Gastroesophageal sphincter (tissue), 4 donors: Measurements from ENCODE around the gene HNRNPH2. TPM values are rescaled to one million over a fixed set of nuclear protein-coding genes. Genes with fewer than 3 reads are reported as not detected.

ENCODE experiments used
- ATAC-seq: fragments of 150-250 bp; one replicate; pipeline ENCODE4 v1.9.1; 2016; ENCODE audit warnings: mild to moderate bottlenecking, moderate library complexity
- H3K27ac ChIP-seq, 4 donors: fragments of 200-600 bp; sonication (generic) in 3 of 4; 1 replicate in 3 of 4; 2 replicates in 1 of 4; pipeline ENCODE4 v1.5.1; 2016 to 2019
- H3K27me3 ChIP-seq: fragments of 200-600 bp; sonication (generic); one replicate; pipeline ENCODE4 v1.5.1; 2019
- H3K36me3 ChIP-seq, 2 donors: fragments of 200-600 bp; sonication (generic); one replicate each; pipeline ENCODE4 v1.5.1; 2019; ENCODE audit warnings: control low read depth in 1 of 2
- H3K4me1 ChIP-seq, 3 donors: fragments of 200-600 bp; sonication (generic); 1 replicate in 2 of 3; 2 replicates in 1 of 3; pipeline ENCODE4 v1.5.1; 2016 to 2019; ENCODE audit warnings: control low read depth in 2 of 3
- H3K4me3 ChIP-seq, 2 donors: fragments of 200-600 bp; sonication (generic); one replicate each; pipeline ENCODE4 v1.5.1; 2019; ENCODE audit warnings: mild to moderate bottlenecking in 1 of 2, moderate library complexity in 1 of 2
- H3K9me3 ChIP-seq, 3 donors: fragments of 200-600 bp; sonication (generic); one replicate each; pipeline ENCODE4 v1.5.1; 2017 to 2019; ENCODE audit warnings: control low read depth in 2 of 3
- CTCF ChIP-seq, 4 experiments: fragments of 200-600 bp in 2 of 4; fragments of 450-650 bp in 2 of 4; sonication (generic) in 1 of 4; IDR thresholded peaks; one replicate each; pipeline ENCODE4 v1.5.1; 2017 to 2019; ENCODE audit warnings: antibody characterized with exemption in 4 of 4, mild to moderate bottlenecking in 2 of 4, moderate library complexity in 2 of 4
- EP300 ChIP-seq: sonication (generic); formaldehyde crosslinking; IDR thresholded peaks from one replicate; pipeline ENCODE4 v1.6.1; 2017; ENCODE audit warnings: antibody characterized with exemption, mild to moderate bottlenecking
- POLR2A ChIP-seq, 2 donors: fragments of 450-650 bp; IDR thresholded peaks; one replicate each; pipeline ENCODE4 v1.6.1; 2017; ENCODE audit warnings: antibody characterized with exemption in 2 of 2, mild to moderate bottlenecking in 2 of 2, moderate library complexity in 1 of 2
- POLR2AphosphoS5 ChIP-seq: sonication (generic); formaldehyde crosslinking; IDR thresholded peaks from one replicate; pipeline ENCODE4 v1.6.1; 2017; ENCODE audit warnings: antibody characterized with exemption
- WGBS, 2 donors: methylation state at CpG; one replicate each; pipeline ENCODE4 v1.1.5; 2018; ENCODE audit warnings: low coverage in 1 of 2; 5-methylcytosine and 5-hydroxymethylcytosine counted together
- total RNA-seq, 4 donors: library from RNA; depleted of rRNA; stranded (reverse); fragments of >200 nt; gene quantifications; one replicate each; pipeline ENCODE4 v1.1.0, GENCODE V29; 2016

The HNRNPH2 gene
- total RNA-seq, 4 donors from 2014 or later, result 38.8 to 66.6 (median 62.1) TPM

- H3K4me3 ChIP-seq, result no peak overlapping the region
- no peaks in the 10 kb centered on the region for H3K27me3 ChIP-seq
- WGBS, 2 donors, result 80 to 86% methylated on average over 1 to 2 of the region's 4 CpGs
- H3K4me1 ChIP-seq, result no peaks in the 10 kb centered on the region
- H3K9me3 ChIP-seq, result no peaks in the 10 kb centered on the region
- H3K36me3 ChIP-seq, result peaks cover 0 to 31% of the 10 kb centered on the region in 2 donors
- no peak for ATAC-seq
- H3K27ac ChIP-seq, result no peak overlapping the region
- TF ChIP-seq EP300 (no peak), POLR2AphosphoS5 (no peak), CTCF (IDR thresholded peaks at IDR 0.05) (no peak)
Observed at GRCh38 chrX:101399825-101400224, 8.2 kb upstream of the HNRNPH2 start.

DNA sequence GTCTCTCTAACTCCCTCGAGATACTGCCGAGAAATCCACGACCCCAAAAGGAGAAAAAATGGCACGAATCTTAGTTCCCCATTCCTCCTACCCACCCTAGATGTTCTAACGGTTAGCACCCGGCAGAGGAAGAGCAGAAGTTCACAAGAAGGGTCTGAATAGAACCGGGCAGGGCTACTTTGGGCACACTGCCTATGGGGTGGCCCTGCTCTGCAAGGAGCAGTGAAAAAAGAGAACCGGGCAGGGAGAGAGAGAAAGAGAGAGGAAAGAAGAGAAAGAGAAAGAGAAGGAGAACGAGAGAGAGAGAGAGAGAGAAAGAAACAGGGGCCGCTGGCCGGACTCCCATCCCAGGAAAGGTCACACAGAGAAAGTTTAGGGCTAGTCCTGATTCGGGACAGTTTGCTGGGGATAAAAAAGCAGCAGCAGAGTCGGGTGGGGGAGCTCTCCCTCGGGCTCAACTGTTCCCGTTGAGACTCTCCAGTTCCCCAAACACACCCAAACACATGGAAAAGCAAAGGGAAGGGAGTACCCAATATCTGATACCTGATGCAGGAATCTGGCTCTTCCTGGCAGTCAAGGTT lies 765 bp upstream of the HNRNPH2 start:
- peak overlapping the region; percentile 63 to 95 for H3K4me3 ChIP-seq
- H3K9me3 ChIP-seq, result no peaks in the 10 kb centered on the region
- H3K27ac ChIP-seq, result peak overlapping the region; percentile 90 to 99 (median 90)
- peaks cover 0 to 8% of the 10 kb centered on the region in 2 donors for H3K36me3 ChIP-seq
- WGBS, 2 donors, result 0 to 20% methylated on average over 8 to 10 of the region's 15 CpGs
- TF ChIP-seq POLR2AphosphoS5 (no peak), POLR2A (IDR thresholded peaks at IDR 0.05) (no peak), EP300 (no peak)
- peaks cover 0 to 43% (median 0%) of the 10 kb centered on the region in 3 donors for H3K4me1 ChIP-seq
- peak; percentile 4 for ATAC-seq
- no peaks in the 10 kb centered on the region for H3K27me3 ChIP-seq

- Histone ChIP-seq H3K4me1 (peaks cover 0 to 56% (median 0%) of the 10 kb centered on the region in 3 donors), H3K36me3 (peaks cover 0 to 15% of the 10 kb centered on the region in 2 donors), H3K27me3 (no peaks in the 10 kb centered on the region), H3K9me3 (no peaks in the 10 kb centered on the region), H3K27ac (peak overlapping the region; percentile 90 to 99 (median 90)), H3K4me3 (peak overlapping the region; percentile 63 to 95)
- WGBS, 2 donors, result 0 to 20% methylated on average over 1 to 3 of the region's 8 CpGs
- peak; percentile 1 for ATAC-seq
- TF ChIP-seq EP300 (no peak), POLR2A (IDR thresholded peaks at IDR 0.05) (no peak), POLR2AphosphoS5 (no peak), CTCF (IDR thresholded peaks at IDR 0.05) (no peak)
Observed at GRCh38 chrX:101408532-101408841, 465 bp downstream of the HNRNPH2 start.

- no peak for ATAC-seq
- Histone ChIP-seq H3K27me3 (no peaks in the 10 kb centered on the region), H3K27ac (peak overlapping the region; percentile 90 to 99 (median 90)), H3K4me3 (peak overlapping the region; percentile 63 to 95), H3K9me3 (no peaks in the 10 kb centered on the region), H3K36me3 (peaks cover 0 to 15% of the 10 kb centered on the region in 2 donors), H3K4me1 (peaks cover 0 to 61% (median 0%) of the 10 kb centered on the region in 3 donors)
- WGBS, 2 donors, result 0 to 25% methylated on average over 3 to 6 of the region's 6 CpGs
- TF ChIP-seq EP300 (no peak), POLR2AphosphoS5 (no peak), POLR2A (IDR thresholded peaks at IDR 0.05) (no peak), CTCF (IDR thresholded peaks at IDR 0.05) (no peak)
Observed at GRCh38 chrX:101409043-101409442, 1.0 kb downstream of the HNRNPH2 start.

GRCh38 chrX:101410461-101410860 lies 2.4 kb downstream of the HNRNPH2 start:
- no peak for ATAC-seq
- Histone ChIP-seq H3K27me3 (no peaks in the 10 kb centered on the region), H3K4me1 (peaks cover 0 to 70% (median 0%) of the 10 kb centered on the region in 3 donors), H3K27ac (peak overlapping the region in 3 of 4 donors; percentile 7 to 53 (median 18)), H3K9me3 (no peaks in the 10 kb centered on the region), H3K36me3 (peaks cover 0 to 15% of the 10 kb centered on the region in 2 donors), H3K4me3 (peak overlapping the region in 1 of 2 donors; percentile 63)
- no peak for TF ChIP-seq EP300
- no peak for TF ChIP-seq POLR2A (IDR thresholded peaks at IDR 0.05)
- no peak for TF ChIP-seq CTCF (IDR thresholded peaks at IDR 0.05)
- TF ChIP-seq POLR2AphosphoS5, result no peak
- WGBS, 2 donors, result 24 to 83% methylated on average over 1 to 5 of the region's 7 CpGs
